ENCODE data around the gene TNRC18. TPM values are rescaled to one million over a fixed set of nuclear protein-coding genes. Genes with fewer than 3 reads are reported as not detected.
"Not testable (repeated sequence)": the region's sequence is repeated elsewhere in the genome, so short reads cannot be mapped to it uniquely, and the experiment has no call there.

Gene TNRC18
- total RNA-seq, 4 donors from 2014 or later = 87.6 to 218 (median 124) TPM

DNA sequence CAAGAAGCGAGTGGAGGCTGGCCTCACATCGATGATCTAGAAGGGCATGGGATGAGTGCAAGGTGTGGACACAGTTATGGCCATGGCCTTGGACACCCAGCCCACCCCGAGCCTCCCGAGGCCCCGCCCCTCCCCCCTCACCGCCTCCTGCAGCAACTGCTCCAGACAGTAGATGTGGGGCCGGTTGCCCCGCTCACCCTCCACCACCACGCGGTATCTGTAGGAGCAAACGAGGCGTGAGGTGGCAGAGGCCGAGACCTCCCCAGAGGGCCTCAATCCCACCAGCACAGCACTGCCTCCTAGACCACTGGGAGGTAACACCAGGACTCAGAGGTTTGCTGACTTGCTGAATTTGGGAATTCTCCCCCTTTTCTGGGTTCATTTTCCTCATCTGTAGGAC lies 103.2 kb downstream of the TNRC18 start:
- Histone ChIP-seq H3K9me3 (peaks cover 0 to 13% (median 0%) of the 10 kb centered on the region in 3 donors), H3K4me1 (no peaks in the 10 kb centered on the region), H3K27ac (no peak overlapping the region), H3K36me3 (peaks cover 0 to 99% of the 10 kb centered on the region in 2 donors), H3K27me3 (no peaks in the 10 kb centered on the region), H3K4me3 (no peak overlapping the region)
- no CpG with 5 or more reads among the region's 13 CpGs for WGBS, 2 donors (ENCODE audit: low coverage in 1 of 2)
- no peak for ATAC-seq
- TF ChIP-seq POLR2AphosphoS5 (IDR thresholded peaks at IDR 0.05) = no peak
- no peak for TF ChIP-seq EP300 (IDR thresholded peaks at IDR 0.05)
- no peak for TF ChIP-seq POLR2A (IDR thresholded peaks at IDR 0.05)
- TF ChIP-seq, protein P1, sequence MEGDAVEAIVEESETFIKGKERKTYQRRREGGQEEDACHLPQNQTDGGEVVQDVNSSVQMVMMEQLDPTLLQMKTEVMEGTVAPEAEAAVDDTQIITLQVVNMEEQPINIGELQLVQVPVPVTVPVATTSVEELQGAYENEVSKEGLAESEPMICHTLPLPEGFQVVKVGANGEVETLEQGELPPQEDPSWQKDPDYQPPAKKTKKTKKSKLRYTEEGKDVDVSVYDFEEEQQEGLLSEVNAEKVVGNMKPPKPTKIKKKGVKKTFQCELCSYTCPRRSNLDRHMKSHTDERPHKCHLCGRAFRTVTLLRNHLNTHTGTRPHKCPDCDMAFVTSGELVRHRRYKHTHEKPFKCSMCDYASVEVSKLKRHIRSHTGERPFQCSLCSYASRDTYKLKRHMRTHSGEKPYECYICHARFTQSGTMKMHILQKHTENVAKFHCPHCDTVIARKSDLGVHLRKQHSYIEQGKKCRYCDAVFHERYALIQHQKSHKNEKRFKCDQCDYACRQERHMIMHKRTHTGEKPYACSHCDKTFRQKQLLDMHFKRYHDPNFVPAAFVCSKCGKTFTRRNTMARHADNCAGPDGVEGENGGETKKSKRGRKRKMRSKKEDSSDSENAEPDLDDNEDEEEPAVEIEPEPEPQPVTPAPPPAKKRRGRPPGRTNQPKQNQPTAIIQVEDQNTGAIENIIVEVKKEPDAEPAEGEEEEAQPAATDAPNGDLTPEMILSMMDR (IDR thresholded peaks at IDR 0.05) = no peak

DNA sequence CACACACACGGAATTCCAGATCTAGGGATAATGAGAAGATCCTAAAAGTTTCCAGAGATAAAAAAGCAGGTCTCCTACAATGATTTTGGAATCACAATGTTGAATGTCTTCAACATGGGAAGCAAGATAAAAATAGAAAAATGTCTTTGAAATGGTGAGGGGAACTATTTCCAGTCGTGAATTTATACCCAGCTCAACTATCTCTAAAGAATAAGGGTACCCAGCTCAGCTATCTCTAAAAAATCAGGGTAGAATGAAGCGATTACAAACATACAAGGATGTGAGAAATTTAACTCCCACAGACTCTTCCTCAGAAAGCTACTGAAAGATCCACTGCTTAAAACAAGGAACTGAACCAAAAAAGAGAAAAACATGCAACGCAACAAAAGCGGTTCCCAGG lies 105.0 kb downstream of the TNRC18 start:
- not testable (repeated sequence) for H3K4me3 ChIP-seq, ATAC-seq, H3K4me1 ChIP-seq, H3K27me3 ChIP-seq, H3K27ac ChIP-seq
- WGBS, 2 donors (ENCODE audit: low coverage in 1 of 2) = 91 to 100% methylated on average over 3 to 5 of the region's 5 CpGs
- H3K36me3 ChIP-seq = peaks cover 0 to 99% of the 10 kb centered on the region in 2 donors
- H3K9me3 ChIP-seq = peaks cover 0 to 13% (median 0%) of the 10 kb centered on the region in 3 donors

DNA sequence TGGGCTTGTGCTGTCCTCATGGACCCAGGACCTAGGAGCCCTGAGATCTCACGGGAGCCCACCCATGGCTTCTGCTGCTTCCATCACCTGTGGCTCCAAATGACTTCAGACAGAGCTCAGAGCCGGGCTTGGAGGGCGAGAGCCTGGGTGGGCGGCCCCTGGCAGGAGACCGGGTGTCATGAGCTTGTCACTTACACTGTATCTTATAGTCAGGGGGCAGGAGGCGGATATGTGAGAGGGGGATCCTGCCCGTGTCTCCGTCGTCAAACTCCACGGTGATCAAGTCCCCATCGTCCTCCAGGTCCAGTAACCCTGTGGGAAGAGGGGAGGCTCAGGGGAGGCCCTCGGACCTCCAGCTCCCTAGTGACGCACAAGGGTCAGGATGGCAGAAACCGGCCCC lies 107.9 kb downstream of the TNRC18 start:
- Histone ChIP-seq H3K9me3 (peaks cover 0 to 13% (median 0%) of the 10 kb centered on the region in 3 donors), H3K27ac (no peak overlapping the region), H3K4me3 (no peak overlapping the region), H3K27me3 (no peaks in the 10 kb centered on the region), H3K4me1 (peaks cover 0 to 10% (median 0%) of the 10 kb centered on the region in 3 donors), H3K36me3 (peaks cover 0 to 99% of the 10 kb centered on the region in 2 donors)
- TF ChIP-seq POLR2AphosphoS5 (IDR thresholded peaks at IDR 0.05) = no peak
- TF ChIP-seq, protein P1 (IDR thresholded peaks at IDR 0.05) = no peak
- no peak for TF ChIP-seq POLR2A (IDR thresholded peaks at IDR 0.05)
- TF ChIP-seq EP300 (IDR thresholded peaks at IDR 0.05) = no peak
- no CpG with 5 or more reads among the region's 14 CpGs for WGBS, 2 donors (ENCODE audit: low coverage in 1 of 2)
- no peak for ATAC-seq

DNA sequence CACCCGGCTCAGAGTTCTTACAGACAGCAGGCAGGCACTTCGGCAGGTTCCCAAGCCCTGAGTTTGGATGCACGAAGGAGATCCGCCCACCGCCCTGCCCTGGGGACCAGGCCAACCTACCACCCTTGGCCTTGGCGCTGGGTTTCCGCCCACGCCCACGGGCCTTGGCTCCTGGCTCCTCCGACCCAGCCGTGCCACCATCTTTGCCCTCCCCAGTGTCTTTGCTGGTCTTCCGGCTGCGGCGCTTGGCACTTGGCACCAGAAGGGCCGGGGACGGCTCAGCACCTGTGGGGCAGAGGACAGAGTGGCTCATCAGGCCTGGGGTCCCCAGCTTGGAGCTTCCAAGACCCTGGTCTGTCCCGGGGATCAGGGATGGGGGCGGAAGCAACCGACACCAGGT lies 108.8 kb downstream of the TNRC18 start:
- H3K36me3 ChIP-seq = peaks cover 0 to 99% of the 10 kb centered on the region in 2 donors
- ATAC-seq = no peak
- H3K27ac ChIP-seq = peak overlapping the region in 1 of 4 donors; percentile 17
- no peaks in the 10 kb centered on the region for H3K27me3 ChIP-seq
- H3K4me1 ChIP-seq = peaks cover 0 to 10% (median 0%) of the 10 kb centered on the region in 3 donors
- H3K4me3 ChIP-seq = no peak overlapping the region
- TF ChIP-seq EP300 (IDR thresholded peaks at IDR 0.05) (no peak), POLR2AphosphoS5 (IDR thresholded peaks at IDR 0.05) (no peak), POLR2A (IDR thresholded peaks at IDR 0.05) (no peak)
- TF ChIP-seq, protein P1 (IDR thresholded peaks at IDR 0.05) = no peak
- WGBS, 2 donors (ENCODE audit: low coverage in 1 of 2) = no CpG with 5 or more reads among the region's 19 CpGs
- H3K9me3 ChIP-seq = peaks cover 0 to 13% (median 0%) of the 10 kb centered on the region in 3 donors

GRCh38 chr7:5313076-5313885 lies 110.4 kb downstream of the TNRC18 start:
- peak; percentile 29 for ATAC-seq
- H3K4me3 ChIP-seq, H3K27me3 ChIP-seq, H3K9me3 ChIP-seq: not testable (repeated sequence)
- peaks cover 0 to 10% (median 0%) of the 10 kb centered on the region in 3 donors for H3K4me1 ChIP-seq
- peak overlapping the region in 3 of 4 donors; percentile 31 to 40 (median 37) for H3K27ac ChIP-seq
- H3K36me3 ChIP-seq = peaks cover 0 to 99% of the 10 kb centered on the region in 2 donors
- 75% methylated on average over 10 of the region's 48 CpGs; no CpG with 5 or more reads in 1 of the 2 donors for WGBS, 2 donors (ENCODE audit: low coverage in 1 of 2)

GRCh38 chr7:5312276-5313070 lies 111.2 kb downstream of the TNRC18 start:
- ATAC-seq, H3K4me3 ChIP-seq, H3K27me3 ChIP-seq, H3K9me3 ChIP-seq: not testable (repeated sequence)
- Histone ChIP-seq H3K27ac (peak overlapping the region in 2 of 4 donors; percentile 37 to 40), H3K36me3 (peaks cover 0 to 99% of the 10 kb centered on the region in 2 donors), H3K4me1 (peaks cover 0 to 10% (median 0%) of the 10 kb centered on the region in 3 donors)
- 100% methylated on average over 1 of the region's 46 CpGs; no CpG with 5 or more reads in 1 of the 2 donors for whole genome bisulfite sequencing, 2 donors (ENCODE audit: low coverage in 1 of 2)
